Myometrial cell (primary cell): ENCODE measurements around the gene TXNDC9. TPM values are rescaled to one million over a fixed set of nuclear protein-coding genes. Genes with fewer than 3 reads are reported as not detected.

Source experiments
- total RNA-seq: library from RNA; depleted of rRNA; stranded (reverse); fragments of >200 nt; gene quantifications from 2 replicates; pipeline ENCODE4 v1.2.3, GENCODE V29; 2015

Gene TXNDC9
- 79.9 and 105 TPM in 2 replicates for total RNA-seq

GRCh38 chr2:99335911-99336803 is at the start of gene TXNDC9:
Gene TXNDC9 (minus strand): TSS chr2:99336333. CDS start chr2:99333210, 3,123 bp downstream.

DNA sequence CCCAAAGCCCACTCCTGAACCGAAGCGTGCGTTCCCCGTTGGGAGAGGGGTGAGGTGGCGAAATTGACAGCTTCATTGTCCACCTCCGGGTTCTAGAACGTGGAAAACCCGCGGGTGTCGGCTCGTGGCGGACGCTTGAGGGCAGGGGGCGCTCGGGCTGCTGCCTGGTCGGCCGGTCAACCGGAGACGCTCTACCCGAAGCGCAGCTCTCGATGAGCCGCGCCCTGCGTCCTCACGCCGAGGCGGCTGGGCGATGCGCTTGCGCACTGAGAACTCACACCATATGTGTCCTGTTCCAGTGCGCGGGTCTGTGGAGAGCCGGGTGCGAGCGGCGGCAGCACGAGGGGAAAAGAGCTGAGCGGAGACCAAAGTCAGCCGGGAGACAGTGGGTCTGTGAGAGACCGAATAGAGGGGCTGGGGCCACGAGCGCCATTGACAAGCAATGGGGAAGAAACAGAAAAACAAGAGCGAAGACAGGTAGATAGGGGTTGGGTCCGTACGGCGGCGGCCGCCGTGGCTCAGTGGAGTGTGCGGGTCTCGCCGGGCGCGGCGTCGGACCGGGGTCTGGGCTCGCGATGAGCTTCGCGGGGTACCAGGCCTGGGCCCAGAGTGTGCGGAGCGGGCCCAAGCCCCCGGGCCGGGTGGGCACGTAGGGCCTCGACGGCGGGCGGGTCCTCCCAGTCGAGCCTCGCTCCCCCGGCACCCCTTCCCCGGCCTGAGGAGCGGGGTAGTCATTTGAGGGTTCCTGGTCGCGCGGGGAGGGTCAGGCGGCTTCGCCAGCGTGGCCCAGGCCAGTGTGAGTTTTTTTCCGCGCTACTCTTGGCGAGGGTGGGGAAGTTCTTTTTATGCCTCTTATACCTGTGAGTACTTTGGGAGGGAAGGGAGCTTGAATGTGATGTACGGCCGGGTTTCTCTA is 1.2 kb upstream of the TXNDC9 start, which contains the start of gene EIF5B:
EIF5B (plus strand) TSS at position 277 of the 916 bp plus-strand sequence; CDS start at position 443, 166 bp downstream.

GRCh38 chr2:99301097-99301496 is 35.0 kb downstream of the TXNDC9 start, which contains the start of gene LYG1:
Gene LYG1 (minus strand): TSS chr2:99301197. CDS start chr2:99295670, 5,527 bp downstream.

Other genes starting within 250 kb of the TXNDC9 start
- not detected in 2 replicates for gene C2orf15, start 194.6 kb downstream of the TXNDC9 start, total RNA-seq
- 0.71 TPM in 1 of 2 replicates, not detected in the other for gene TSGA10, start 181.4 kb downstream of the TXNDC9 start, total RNA-seq
- gene LIPT1, start 181.4 kb downstream of the TXNDC9 start, total RNA-seq: 1.7 and 7.3 TPM in 2 replicates
- gene MITD1, start 155.3 kb downstream of the TXNDC9 start, total RNA-seq: 23.2 and 31.4 TPM in 2 replicates
- 35.6 and 43.0 TPM in 2 replicates for gene MRPL30, start 155.1 kb downstream of the TXNDC9 start, total RNA-seq
- gene LYG2, start 80.7 kb downstream of the TXNDC9 start, total RNA-seq: not detected in 2 replicates
- gene LYG1, start 35.1 kb downstream of the TXNDC9 start, total RNA-seq: 1.1 TPM in 1 of 2 replicates, not detected in the other
- gene EIF5B, start 1.1 kb upstream of the TXNDC9 start, total RNA-seq: 9.2 and 12.1 TPM in 2 replicates
- gene REV1, start 153.7 kb upstream of the TXNDC9 start, total RNA-seq: 11.5 and 15.2 TPM in 2 replicates